Measurements from ENCODE around the gene BACH2. TPM values are rescaled to one million over a fixed set of nuclear protein-coding genes. Genes with fewer than 3 reads are reported as not detected.

Gene BACH2
- total RNA-seq, 2 donors from 2014 or later, result 3.0 to 22.9 TPM

DNA sequence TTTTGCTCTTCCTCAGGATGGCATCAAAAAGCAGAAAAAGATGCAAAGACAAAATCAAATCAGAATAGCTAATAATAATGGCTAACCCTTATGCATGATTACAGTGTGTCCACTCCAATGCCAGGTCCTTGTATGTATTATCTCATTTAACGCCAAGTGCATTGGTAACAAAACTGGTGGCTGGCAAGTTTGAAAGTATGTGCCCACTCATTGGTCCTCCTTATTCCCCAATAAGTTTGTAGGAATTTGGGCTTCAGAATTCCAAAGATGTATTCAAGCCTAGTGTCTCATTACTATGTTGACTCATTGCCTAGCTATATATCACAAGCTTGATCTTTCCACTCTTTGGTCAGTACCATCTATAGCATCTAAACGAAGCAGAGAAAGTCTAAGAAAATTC is 205.8 kb downstream of the BACH2 start:
- peaks cover 8% of the 10 kb centered on the region for H3K4me1 Mint-ChIP-seq
- H3K9me3 Mint-ChIP-seq, result no peaks in the 10 kb centered on the region
- no peak overlapping the region for H3K27ac Mint-ChIP-seq
- peaks cover 15% of the 10 kb centered on the region for H3K36me3 Mint-ChIP-seq (ENCODE audit: low read depth)
- H3K27me3 Mint-ChIP-seq, result no peaks in the 10 kb centered on the region
- ATAC-seq (replicated peaks), result no peak
- no peak overlapping the region for H3K4me3 Mint-ChIP-seq

DNA sequence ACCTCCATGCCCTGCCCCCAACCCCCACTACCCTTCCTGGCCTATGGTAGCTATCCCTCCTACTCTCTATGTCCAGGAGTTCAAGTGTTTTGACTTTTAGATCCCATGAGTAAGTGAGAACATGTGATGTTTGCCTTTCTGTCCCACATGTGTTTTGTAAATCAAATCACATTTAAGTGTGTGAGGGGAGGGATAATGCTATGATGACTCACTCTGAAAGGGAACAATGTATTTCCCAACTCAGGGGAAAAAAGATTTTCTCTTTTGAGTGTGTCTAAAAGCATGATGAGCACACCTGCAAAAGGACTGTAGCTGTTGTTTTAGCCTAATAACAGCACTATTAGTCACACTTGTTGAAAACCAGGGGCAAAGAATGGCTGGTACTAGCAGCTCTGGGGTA is 208.6 kb downstream of the BACH2 start:
- peaks cover 15% of the 10 kb centered on the region for H3K36me3 Mint-ChIP-seq (ENCODE audit: low read depth)
- no peak overlapping the region for H3K4me3 Mint-ChIP-seq
- H3K27ac Mint-ChIP-seq, result no peak overlapping the region
- peak; percentile 55 for ATAC-seq (replicated peaks)
- H3K9me3 Mint-ChIP-seq, result no peaks in the 10 kb centered on the region
- no peaks in the 10 kb centered on the region for H3K27me3 Mint-ChIP-seq
- peaks cover 12% of the 10 kb centered on the region for H3K4me1 Mint-ChIP-seq

DNA sequence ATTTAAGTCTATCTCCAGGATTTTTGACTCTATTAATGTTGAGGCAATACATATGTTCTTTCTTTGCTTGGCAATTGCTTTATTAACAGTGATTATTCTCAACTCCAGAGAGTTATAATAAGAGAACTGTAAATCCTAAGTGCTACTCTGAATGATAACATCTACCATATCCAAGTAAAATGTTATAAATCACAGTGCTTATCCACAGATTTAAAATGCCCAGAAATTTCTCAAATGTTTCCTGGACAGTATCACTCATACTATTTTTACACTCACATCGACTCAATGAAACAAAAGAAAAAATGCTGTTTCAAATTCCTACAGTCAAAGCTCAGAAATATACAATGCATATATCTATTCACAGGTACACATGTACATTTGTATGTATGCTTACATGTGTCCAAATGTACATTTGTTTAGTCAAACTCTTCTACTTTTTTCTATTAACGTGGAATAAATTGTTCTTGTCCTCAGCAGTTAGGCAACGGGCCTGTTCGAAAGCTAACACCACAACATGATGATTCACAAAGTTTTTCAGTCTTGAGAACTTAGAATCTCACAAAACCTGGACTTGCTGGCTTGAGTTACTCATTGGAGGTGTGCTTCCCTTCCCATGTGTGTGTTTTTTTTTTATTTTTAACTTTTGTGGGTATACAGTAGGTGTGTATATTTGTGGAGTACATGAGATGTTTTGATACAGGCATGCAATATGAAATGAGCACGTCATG is 209.4 kb downstream of the BACH2 start:
- ATAC-seq (replicated peaks), result no peak
- Mint-ChIP-seq H3K27ac (no peak overlapping the region), H3K4me1 (peaks cover 16% of the 10 kb centered on the region), H3K36me3 (ENCODE audit: low read depth) (peaks cover 15% of the 10 kb centered on the region), H3K4me3 (no peak overlapping the region), H3K9me3 (no peaks in the 10 kb centered on the region), H3K27me3 (no peaks in the 10 kb centered on the region)

DNA sequence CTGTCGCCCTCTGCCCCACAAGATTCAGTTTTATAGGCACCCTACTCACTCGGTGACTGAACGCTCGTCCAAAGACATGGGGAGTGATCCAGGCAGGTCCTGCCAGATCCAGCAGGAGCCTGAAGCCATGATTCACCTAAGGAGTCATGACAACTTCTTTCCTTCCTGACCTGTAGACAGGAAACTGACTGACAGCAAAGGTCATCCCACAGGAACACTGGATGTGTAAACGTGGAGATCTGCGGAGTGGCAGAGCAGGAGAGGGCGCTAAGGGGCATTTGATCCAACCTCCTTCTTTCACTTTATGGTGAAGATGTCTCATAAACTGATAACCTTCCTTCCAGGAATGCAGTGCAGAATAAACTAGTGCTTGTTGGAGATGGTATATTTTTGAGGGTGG is 210.1 kb downstream of the BACH2 start:
- Mint-ChIP-seq H3K27me3 (no peaks in the 10 kb centered on the region), H3K9me3 (no peaks in the 10 kb centered on the region), H3K4me1 (peaks cover 22% of the 10 kb centered on the region), H3K27ac (no peak overlapping the region), H3K36me3 (ENCODE audit: low read depth) (peaks cover 15% of the 10 kb centered on the region), H3K4me3 (no peak overlapping the region)
- ATAC-seq (replicated peaks), result no peak

DNA sequence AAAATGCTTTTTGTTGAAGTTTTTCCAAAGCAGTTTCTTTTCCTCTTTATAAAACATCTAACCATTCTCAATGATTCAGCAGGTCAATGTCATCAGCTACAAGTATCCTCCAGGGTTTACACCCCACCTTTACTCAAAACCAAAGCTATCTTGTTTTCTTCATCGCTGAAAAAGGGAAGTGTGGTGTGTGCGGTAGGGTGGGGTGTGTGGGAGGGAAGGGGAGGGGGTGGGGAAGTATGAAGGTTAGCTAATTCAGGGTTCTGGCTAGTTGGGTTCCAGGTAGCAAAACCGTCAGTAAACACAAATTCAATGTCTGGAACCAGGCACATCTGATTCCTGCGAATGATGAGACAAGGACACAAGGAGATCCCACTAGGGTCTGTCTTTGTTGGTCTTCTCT is 212.8 kb downstream of the BACH2 start:
- Mint-ChIP-seq H3K27ac (peak overlapping the region; percentile 55), H3K36me3 (ENCODE audit: low read depth) (peaks cover 39% of the 10 kb centered on the region), H3K4me1 (peaks cover 48% of the 10 kb centered on the region), H3K27me3 (no peaks in the 10 kb centered on the region), H3K9me3 (no peaks in the 10 kb centered on the region), H3K4me3 (peak overlapping the region; percentile 43)
- peak; percentile 11 for ATAC-seq (replicated peaks)

DNA sequence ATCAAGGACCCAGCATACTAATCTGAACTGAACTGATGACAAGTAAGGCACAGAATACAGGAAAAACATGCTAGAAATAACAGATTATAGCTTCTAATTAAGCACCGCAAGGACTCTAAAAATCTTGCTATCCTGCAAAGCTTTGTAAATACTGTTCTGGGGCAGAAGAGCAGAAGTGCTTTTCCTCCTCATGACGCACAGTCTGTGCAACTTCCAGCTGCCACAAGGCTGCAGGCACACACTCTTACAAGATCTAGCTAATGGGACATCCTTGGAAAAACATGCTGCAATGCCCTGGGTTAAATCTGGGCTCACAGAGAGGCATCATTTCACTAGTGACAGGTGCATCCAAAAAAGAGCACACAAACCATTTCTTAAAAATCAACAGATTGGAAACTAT is 213.8 kb downstream of the BACH2 start:
- H3K27ac Mint-ChIP-seq, result no peak overlapping the region
- no peaks in the 10 kb centered on the region for H3K27me3 Mint-ChIP-seq
- ATAC-seq (replicated peaks), result no peak
- H3K9me3 Mint-ChIP-seq, result no peaks in the 10 kb centered on the region
- peaks cover 50% of the 10 kb centered on the region for H3K4me1 Mint-ChIP-seq
- peak overlapping the region; percentile 89 for H3K4me3 Mint-ChIP-seq
- peaks cover 46% of the 10 kb centered on the region for H3K36me3 Mint-ChIP-seq (ENCODE audit: low read depth)

DNA sequence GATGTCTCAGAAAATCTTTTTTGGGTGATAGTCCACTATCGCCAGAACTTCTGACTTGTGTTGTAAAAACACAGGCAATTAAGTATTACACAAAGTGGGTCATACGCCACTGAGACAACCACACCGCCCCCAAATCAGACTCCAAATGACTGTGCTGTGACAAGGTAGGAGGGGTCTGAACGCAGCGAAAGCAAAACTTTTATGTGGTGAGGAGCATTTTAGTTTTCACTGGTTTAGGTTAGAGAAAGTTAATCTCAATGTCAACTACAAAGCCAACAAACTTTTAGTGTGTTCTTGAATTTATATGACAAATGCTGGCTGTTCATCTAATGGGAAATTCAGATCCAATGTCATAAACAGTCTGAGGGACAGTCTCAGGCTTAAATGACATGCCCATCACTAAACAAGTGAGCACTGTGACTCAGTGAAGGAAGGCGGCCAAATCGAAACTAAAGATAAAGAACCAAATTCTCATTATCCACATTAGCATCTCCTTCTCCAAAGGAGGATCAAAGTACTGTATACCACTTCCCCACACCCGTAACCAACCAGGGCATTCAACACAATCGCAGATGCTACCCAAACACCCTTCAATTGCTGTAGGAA is 215.7 kb downstream of the BACH2 start:
- Mint-ChIP-seq H3K27ac (peak overlapping the region; percentile 97), H3K4me3 (peak overlapping the region; percentile 89), H3K4me1 (peaks cover 67% of the 10 kb centered on the region), H3K9me3 (no peaks in the 10 kb centered on the region), H3K27me3 (no peaks in the 10 kb centered on the region), H3K36me3 (ENCODE audit: low read depth) (peaks cover 54% of the 10 kb centered on the region)
- ATAC-seq (replicated peaks), result peak; percentile 67

DNA sequence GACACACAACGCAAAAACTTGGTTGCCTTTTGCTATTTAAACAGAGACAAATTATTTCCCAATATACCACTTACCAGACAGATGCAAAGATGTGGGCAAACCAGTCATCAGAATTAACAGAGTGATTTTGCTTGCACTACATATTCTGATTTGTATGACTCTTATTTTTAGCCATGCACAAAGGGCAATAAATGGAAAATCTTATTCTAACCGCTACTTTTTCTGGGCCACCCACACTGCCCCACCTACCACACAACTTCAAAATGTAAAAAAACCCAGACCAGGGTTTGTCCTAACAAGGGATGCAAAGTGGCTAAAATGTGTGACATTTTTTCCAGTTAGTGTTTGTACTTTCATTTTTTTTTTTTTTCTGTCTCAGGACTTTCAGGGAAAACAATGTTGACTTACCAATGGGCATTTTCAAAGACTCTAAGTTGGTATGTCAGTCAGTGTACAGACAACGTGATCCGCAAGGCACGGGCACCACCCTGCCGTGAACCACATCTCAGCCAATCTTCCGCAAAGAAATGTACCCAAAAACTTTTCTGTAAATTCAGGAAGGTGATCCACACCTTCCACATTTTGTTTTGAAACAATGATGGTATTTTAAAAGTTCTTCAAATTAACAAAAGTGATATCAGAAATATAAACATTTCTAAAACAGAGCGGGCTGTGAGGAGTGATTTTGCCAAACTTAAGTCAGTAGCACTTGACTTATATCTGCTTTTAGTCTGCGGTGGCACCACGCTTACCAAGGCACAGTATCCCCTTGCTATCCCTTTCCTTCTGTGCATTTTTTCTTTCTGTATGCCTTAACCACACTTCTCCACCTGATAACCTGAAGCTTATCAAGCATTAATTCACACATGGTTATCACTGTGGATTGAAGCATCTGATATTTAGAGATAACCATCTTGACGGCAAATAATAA is 216.8 kb downstream of the BACH2 start:
- H3K4me3 Mint-ChIP-seq, result peak overlapping the region; percentile 89

DNA sequence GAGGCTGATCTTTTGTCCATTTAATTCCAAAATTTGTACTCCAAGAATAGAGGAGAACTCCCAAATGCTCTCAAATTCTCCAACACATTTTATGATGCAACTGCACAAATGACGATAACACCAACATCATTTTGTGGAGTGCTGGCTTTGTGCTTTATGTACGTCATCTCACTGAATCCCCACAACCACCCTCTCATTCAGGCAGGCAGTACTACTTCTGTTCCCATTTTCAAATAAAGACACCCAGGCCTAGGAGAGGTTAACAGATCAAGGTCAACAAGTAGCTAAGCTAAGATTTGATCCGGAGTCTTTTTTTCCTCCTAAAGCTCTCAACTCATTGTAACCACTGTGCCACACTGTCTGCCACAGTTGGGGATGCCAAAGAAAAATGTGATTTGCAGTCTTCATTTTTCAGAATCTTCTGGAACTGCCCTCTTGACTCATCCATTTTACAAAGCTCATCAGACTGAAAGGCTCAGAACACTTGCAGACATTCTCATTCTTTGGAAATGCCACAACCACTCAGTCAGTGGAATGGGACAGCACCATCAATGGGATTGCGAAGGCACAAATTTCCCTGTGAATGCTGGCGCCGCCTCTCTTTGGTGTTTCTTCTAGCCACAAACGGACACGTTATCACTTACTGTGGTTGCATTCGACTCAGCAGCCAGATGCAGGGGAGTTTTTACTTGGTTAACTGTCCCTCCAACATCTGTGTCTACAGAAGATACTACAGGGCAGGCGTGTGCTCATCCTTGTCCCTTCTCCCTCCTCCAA is 217.9 kb downstream of the BACH2 start:
- H3K27me3 Mint-ChIP-seq, result no peaks in the 10 kb centered on the region
- peaks cover 73% of the 10 kb centered on the region for H3K36me3 Mint-ChIP-seq (ENCODE audit: low read depth)
- peak overlapping the region; percentile 89 for H3K4me3 Mint-ChIP-seq
- no peaks in the 10 kb centered on the region for H3K9me3 Mint-ChIP-seq
- ATAC-seq (replicated peaks), result peak; percentile 65
- peaks cover 75% of the 10 kb centered on the region for H3K4me1 Mint-ChIP-seq
- H3K27ac Mint-ChIP-seq, result peak overlapping the region; percentile 97

More for the DNA sequence above, 216.8 kb downstream of the BACH2 start:
- Mint-ChIP-seq H3K9me3 (no peaks in the 10 kb centered on the region), H3K4me1 (peaks cover 73% of the 10 kb centered on the region), H3K27ac (peak overlapping the region; percentile 97), H3K27me3 (no peaks in the 10 kb centered on the region), H3K36me3 (ENCODE audit: low read depth) (peaks cover 62% of the 10 kb centered on the region)
- ATAC-seq (replicated peaks), result peak; percentile 49

DNA sequence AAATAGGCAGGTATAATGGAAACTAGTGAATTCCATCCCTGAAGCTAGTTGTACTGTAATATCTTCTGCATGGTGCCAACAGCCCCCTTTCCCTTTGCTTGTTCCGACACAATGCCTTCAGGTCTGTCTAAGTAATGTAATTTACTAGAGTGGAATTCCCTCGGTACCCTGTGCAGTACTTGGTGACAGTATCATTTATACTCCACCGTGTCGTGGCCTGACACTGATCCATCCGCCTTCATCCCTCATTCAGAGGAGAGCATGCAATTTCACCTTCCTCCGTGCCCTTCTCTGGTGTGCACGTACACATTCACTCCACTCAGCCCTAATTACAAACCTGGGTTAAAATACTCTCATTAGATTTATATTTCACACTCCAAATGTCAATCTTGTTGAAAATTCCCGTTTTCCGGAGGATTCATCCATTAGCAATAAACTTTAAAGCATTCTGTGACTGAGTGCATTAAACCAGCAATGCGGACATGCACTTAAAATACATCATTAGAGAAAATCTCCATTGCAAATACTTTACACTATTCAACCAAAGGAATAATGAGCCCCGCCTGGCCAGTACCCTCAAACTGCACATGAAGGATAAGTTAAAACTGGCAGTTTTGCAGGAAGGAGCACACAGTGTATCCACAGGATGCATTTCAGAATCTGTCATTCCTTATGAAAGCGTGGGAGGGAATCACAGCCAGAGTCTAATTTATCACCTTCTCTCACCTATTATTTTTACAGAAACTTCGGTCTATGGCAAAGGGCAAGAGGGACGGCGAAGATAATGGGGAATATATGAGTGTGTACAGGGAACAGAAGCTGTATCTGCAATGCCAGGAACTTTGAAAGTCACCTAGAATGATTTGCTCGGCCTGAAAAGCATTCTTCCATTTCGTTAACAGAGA is 219.9 kb downstream of the BACH2 start:
- Mint-ChIP-seq H3K4me3 (peak overlapping the region; percentile 89), H3K27ac (no peak overlapping the region), H3K36me3 (ENCODE audit: low read depth) (peaks cover 92% of the 10 kb centered on the region), H3K9me3 (no peaks in the 10 kb centered on the region), H3K4me1 (peaks cover 76% of the 10 kb centered on the region), H3K27me3 (no peaks in the 10 kb centered on the region)
- no peak for ATAC-seq (replicated peaks)

DNA sequence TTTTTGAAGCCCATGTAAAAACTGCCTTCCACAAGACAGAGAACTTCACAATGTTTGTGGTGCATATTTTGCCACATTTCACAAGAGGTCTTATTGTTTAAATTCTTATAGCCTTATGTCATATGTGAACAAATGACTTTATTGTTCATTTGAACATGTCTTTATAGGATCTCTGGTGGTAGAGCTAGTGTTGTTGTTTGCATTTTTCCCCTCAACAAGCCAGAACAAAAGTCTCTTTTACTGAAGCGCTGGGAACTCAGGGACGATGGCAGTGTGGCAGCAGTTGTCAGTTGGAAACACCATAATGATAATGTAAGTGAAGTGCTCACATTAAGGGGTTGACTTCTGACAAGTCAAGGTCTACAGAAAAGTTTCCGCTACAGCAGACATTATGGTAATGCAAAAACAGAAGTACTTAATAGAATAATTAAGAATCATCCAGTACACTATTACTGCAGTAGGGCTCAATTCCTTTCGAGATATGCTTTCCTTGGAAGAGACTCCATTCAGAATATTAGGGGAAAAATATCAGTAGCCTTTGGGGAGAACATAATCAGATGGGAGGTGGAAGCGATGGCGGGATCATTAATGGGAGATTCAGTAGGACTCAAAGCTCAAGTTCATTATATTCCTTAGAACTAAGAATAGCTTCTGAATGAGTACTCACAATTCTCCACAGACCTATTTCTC is 222.3 kb downstream of the BACH2 start:
- peaks cover 93% of the 10 kb centered on the region for H3K36me3 Mint-ChIP-seq (ENCODE audit: low read depth)
- ATAC-seq (replicated peaks), result no peak
- no peaks in the 10 kb centered on the region for H3K27me3 Mint-ChIP-seq
- no peak overlapping the region for H3K27ac Mint-ChIP-seq
- no peaks in the 10 kb centered on the region for H3K9me3 Mint-ChIP-seq
- H3K4me1 Mint-ChIP-seq, result peaks cover 65% of the 10 kb centered on the region
- H3K4me3 Mint-ChIP-seq, result peak overlapping the region; percentile 71

DNA sequence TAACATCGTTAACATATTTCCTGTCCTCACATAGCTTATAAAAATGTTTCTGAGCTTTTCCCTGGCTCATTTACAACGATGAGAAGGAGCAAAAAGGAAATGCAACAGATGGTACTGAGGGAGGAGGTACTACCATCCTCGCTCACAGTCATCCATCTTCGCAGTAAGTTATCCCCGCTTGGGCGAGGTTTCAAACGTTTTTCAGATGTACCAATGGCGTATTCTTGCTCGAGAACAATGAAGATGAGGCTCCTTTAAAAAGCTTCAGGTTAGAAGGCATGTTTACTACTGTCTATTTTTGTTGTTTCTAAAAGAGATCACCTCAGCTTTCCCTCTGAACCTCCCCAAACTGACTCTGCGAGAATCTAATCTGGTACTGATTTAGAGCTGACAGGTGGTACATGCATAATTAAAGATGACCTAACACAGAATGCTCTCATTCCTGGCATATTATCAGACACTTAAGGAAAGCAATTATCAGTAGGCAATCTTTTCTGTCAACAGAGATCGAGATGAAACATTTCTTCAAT is 223.6 kb downstream of the BACH2 start:
- peaks cover 62% of the 10 kb centered on the region for H3K4me1 Mint-ChIP-seq
- no peaks in the 10 kb centered on the region for H3K27me3 Mint-ChIP-seq
- ATAC-seq (replicated peaks), result no peak
- peaks cover 93% of the 10 kb centered on the region for H3K36me3 Mint-ChIP-seq (ENCODE audit: low read depth)
- H3K27ac Mint-ChIP-seq, result peak overlapping the region; percentile 31
- peak overlapping the region; percentile 71 for H3K4me3 Mint-ChIP-seq
- no peaks in the 10 kb centered on the region for H3K9me3 Mint-ChIP-seq

Measured in activated T-helper 17 cell treated with anti-CD3 and anti-CD28 coated beads, Interleukin-2, amount 50 U/mL, for 72 hours (primary cell).